GM18858 (cell line): Measurements from ENCODE around the gene CLIP1.
"Not testable (repeated sequence)": the region's sequence is repeated elsewhere in the genome, so short reads cannot be mapped to it uniquely, and the experiment has no call there.

Source experiments
- ATAC-seq: cut with Tn5 transposase; IDR thresholded peaks from one replicate; pipeline ENCODE4 v1.9.1; 2021; ENCODE audit not compliant: unreplicated experiment

CLIP1 gene

GRCh38 chr12:122421821-122422729 lies at the start of gene CLIP1:
CLIP1 (minus strand) TSS chr12:122422669; CDS start chr12:122380452, 42,217 bp downstream.
- ATAC-seq = peak; percentile 36

GRCh38 chr12:122471324-122472226 lies 49.1 kb upstream of the CLIP1 start:
- no peak for ATAC-seq

GRCh38 chr12:122470576-122470975 lies 48.1 kb upstream of the CLIP1 start:
- ATAC-seq = not testable (repeated sequence)

- ATAC-seq = not testable (repeated sequence)
Measured at GRCh38 chr12:122469856-122470255, 47.4 kb upstream of the CLIP1 start.

- ATAC-seq = no peak
Measured at GRCh38 chr12:122467983-122468382, 45.5 kb upstream of the CLIP1 start.

- ATAC-seq = not testable (repeated sequence)
Measured at GRCh38 chr12:122464317-122465042, 42.0 kb upstream of the CLIP1 start.

GRCh38 chr12:122460641-122461040 lies 38.2 kb upstream of the CLIP1 start:
- ATAC-seq = no peak

GRCh38 chr12:122460061-122460460 lies 37.6 kb upstream of the CLIP1 start:
- ATAC-seq = no peak

- ATAC-seq = no peak
Measured at GRCh38 chr12:122459211-122459610, 36.7 kb upstream of the CLIP1 start.

- ATAC-seq = no peak
Measured at GRCh38 chr12:122458105-122459035, 35.9 kb upstream of the CLIP1 start.

- ATAC-seq = no peak
Measured at GRCh38 chr12:122457627-122458026, 35.2 kb upstream of the CLIP1 start.

GRCh38 chr12:122454739-122455138 lies 32.3 kb upstream of the CLIP1 start:
- no peak for ATAC-seq

GRCh38 chr12:122454250-122454721 lies 31.8 kb upstream of the CLIP1 start:
- no peak for ATAC-seq

- ATAC-seq = no peak
Measured at GRCh38 chr12:122452701-122453285, 30.3 kb upstream of the CLIP1 start.

- ATAC-seq = no peak
Measured at GRCh38 chr12:122449317-122449716, 26.8 kb upstream of the CLIP1 start.

- not testable (repeated sequence) for ATAC-seq
Measured at GRCh38 chr12:122447825-122448224, 25.4 kb upstream of the CLIP1 start.

GRCh38 chr12:122446390-122446789 lies 23.9 kb upstream of the CLIP1 start:
- not testable (repeated sequence) for ATAC-seq

- ATAC-seq = not testable (repeated sequence)
Measured at GRCh38 chr12:122444071-122444470, 21.6 kb upstream of the CLIP1 start.

- ATAC-seq = not testable (repeated sequence)
Measured at GRCh38 chr12:122438822-122439221, 16.4 kb upstream of the CLIP1 start.
